Measurements from ENCODE around the gene MEIOC.

DNA sequence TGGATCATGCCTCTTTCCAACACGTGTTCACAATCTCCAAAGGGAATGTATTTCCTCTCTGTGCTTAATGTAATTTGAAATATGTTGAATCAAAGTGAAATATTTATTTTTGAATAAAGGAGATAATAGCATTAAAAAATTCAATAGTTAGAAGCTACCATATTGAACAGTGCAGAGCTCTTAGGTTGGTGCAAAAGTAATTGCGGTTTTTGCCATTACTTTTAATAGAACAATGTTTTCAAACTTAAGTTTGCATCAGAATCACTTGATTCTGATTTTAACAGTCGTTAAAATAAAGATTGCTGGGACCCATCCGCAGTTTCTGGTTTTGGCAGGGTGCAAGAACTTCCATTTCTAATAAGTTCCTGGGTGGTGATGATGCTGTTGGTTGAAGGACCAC is 10.0 kb upstream of the MEIOC start:
- TF ChIP-seq SUZ12 (IDR thresholded peaks at IDR 0.05; ENCODE audit: extremely low read depth, insufficient read depth, insufficient read length) (no peak), YY1 (IDR thresholded peaks at IDR 0.05; ENCODE audit: insufficient read depth, insufficient read length) (no peak)
